ENCODE data around the gene GRK3.

GRK3 gene

GRCh38 chr22:25777870-25778269 lies 213.4 kb downstream of the GRK3 start:
- in situ Hi-C loops (cut with HindIII; ENCODE audit: low sequenced_read_pairs) = no loop called here

All from DLD1 (cell line).